K562 (cell line): ENCODE data around the gene DEPDC4. TPM values are rescaled to one million over a fixed set of nuclear protein-coding genes. Genes with fewer than 3 reads are reported as not detected.

Source experiments
- CBFA2T3 ChIP-seq: fragments of 450-650 bp; IDR thresholded peaks from 2 replicates; pipeline ENCODE4 v1.6.1; 2017
- EGR1 ChIP-seq: fragments of 450-650 bp; conservative IDR thresholded peaks from 2 replicates; pipeline ENCODE4 v1.6.1; 2017; ENCODE audit warnings: mild to moderate bottlenecking
- MTA2 ChIP-seq: fragments of 450-650 bp; IDR thresholded peaks from 2 replicates; pipeline ENCODE4 v1.6.1; 2016; ENCODE audit warnings: low read depth
- MYC ChIP-seq, 2 experiments: fragments of 250-450 bp in 1 of 2; sonication (Bioruptor Pico) in 1 of 2; IDR thresholded peaks; 2 replicates each; pipeline versions ENCODE4 v1.5.1 to v1.6.1; 2012 to 2021; ENCODE audit warnings: low read depth in 2 of 2, borderline replicate concordance in 1 of 2, improper control_type of control experiment in 1 of 2, low read length in 1 of 2, mild to moderate bottlenecking in 1 of 2, moderate library complexity in 1 of 2
- PRPF4 ChIP-seq: fragments of 200-400 bp; formaldehyde crosslinking; IDR thresholded peaks from one replicate; pipeline ENCODE4 v1.6.1; 2017; ENCODE audit warnings: low read length, low read depth, mild to moderate bottlenecking; ENCODE audit not compliant: insufficient read depth, poor library complexity, severe bottlenecking
- SAP30 ChIP-seq: fragments of 200-600 bp; sonication (generic); IDR thresholded peaks from 2 replicates; pipeline ENCODE4 v1.6.1; 2012; ENCODE audit warnings: borderline replicate concordance, low read depth, mild to moderate bottlenecking, moderate library complexity, low read length, control low read depth, inconsistent platforms; ENCODE audit not compliant: insufficient read depth, poor library complexity, severe bottlenecking
- TSC22D4 ChIP-seq: fragments of 450-650 bp; IDR thresholded peaks from 2 replicates; pipeline ENCODE4 v1.6.1; 2016; ENCODE audit warnings: missing genetic modification characterization, missing biosample characterization, control low read depth
- ZNF121 ChIP-seq: sonication (generic); formaldehyde crosslinking; conservative IDR thresholded peaks from 2 replicates; pipeline ENCODE4 v1.8.0; 2022; ENCODE audit warnings: missing genetic modification reagents
- polyA plus RNA-seq, 8 experiments: library from polyadenylated mRNA; depleted of rRNA in 4 of 8; stranded (reverse) in 5 of 8; unstranded in 3 of 8; fragments of >200 nt; fragmentation: Nextera tagmentation in 2 of 8; fragmentation: Illumina TruSeq in 1 of 8; extraction: Ambion mirVana in 2 of 8; extraction: Trizol in 1 of 8; gene quantifications; 2 replicates each; pipeline versions ENCODE4 v1.2.1 to v1.2.3, GENCODE V29; 2011 to 2014; ENCODE audit warnings: inconsistent platforms in 1 of 8, missing spikeins in 1 of 8
- total RNA-seq, 7 experiments: library from RNA; depleted of rRNA in 6 of 7; stranded (reverse); fragments of >200 nt in 6 of 7; fragmentation: Illumina TruSeq in 2 of 7; extraction: Trizol in 2 of 7; gene quantifications; 2 replicates each; pipeline versions ENCODE4 v1.2.1 to v1.2.3, GENCODE V29; 2011 to 2021; ENCODE audit warnings: low replicate concordance in 1 of 7
- TF ChIP-seq, protein P1 (sequence below): fragments of 450-650 bp; IDR thresholded peaks from 2 replicates; pipeline ENCODE4 v1.6.1; 2017; ENCODE audit warnings: antibody characterized with exemption
- TF ChIP-seq, protein P2 (sequence below): fragments of 450-650 bp; formaldehyde crosslinking; IDR thresholded peaks from 2 replicates; pipeline ENCODE4 v1.4.0; 2022; ENCODE audit warnings: missing genetic modification characterization
- TF ChIP-seq, protein P3 (sequence below): sonication (generic); formaldehyde crosslinking; IDR thresholded peaks from 2 replicates; pipeline ENCODE4 v1.8.0; 2022; ENCODE audit warnings: mild to moderate bottlenecking, missing genetic modification reagents
- TF ChIP-seq, protein P4 (sequence below): fragments of 200-800 bp; sonication (Bioruptor generic); IDR thresholded peaks from 2 replicates; pipeline ENCODE4 v1.6.1; 2017; ENCODE audit warnings: missing genetic modification characterization, missing compliant biosample characterization

The DEPDC4 gene
- total and polyA plus RNA-seq, 9 of the 15 experiments (the other 6 are each of a cell fraction or from before 2014, with no cell fraction given): 3.6 to 13.2 (median 7.4) TPM

DNA sequence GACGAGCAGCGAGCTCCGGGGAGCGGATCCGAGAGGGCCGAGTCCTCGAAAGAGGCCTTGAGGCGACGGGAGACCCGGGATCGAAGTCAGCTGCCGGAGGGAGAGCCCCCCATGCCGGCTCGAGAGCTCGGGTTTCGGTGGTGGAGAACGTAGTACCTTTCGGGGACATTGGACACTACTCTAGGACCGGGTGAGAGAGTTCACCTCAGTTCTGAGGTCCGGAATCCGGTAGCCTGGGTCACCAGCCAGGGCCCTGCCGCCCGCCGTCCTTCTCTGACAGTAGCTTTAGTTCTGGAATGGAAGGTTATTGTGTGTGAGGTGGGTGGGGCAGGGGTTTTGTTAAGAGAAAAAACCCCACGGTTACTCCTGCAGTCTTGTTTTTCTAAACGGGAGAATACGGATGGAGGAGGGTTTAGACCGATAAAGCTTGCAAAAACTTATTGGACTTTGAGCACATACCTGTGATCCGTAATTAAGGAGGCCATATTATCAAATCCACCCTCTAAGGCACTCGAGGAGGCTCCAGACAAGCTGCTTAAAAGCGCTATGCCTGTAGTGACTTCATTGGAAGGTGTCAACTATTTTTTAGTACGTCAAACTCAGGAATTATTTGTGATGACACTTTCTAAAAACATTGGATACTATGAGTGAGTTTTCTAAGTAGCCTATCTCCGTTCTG lies 863 bp upstream of the DEPDC4 start (continued):
- TF ChIP-seq CBFA2T3 (no peak), TSC22D4 (tag) (no peak), ZNF121 (CRISPR knock-in tag) (no peak), PRPF4 (no peak), SAP30 (peak; percentile 21), MYC (IDR thresholded peaks at IDR 0.05; ENCODE audit: low read depth, low read length) (no peak), MYC (CRISPR knock-in tag; IDR thresholded peaks at IDR 0.05; ENCODE audit: borderline replicate concordance, low read depth) (no peak), EGR1 (no peak), MTA2 (no peak)
- TF ChIP-seq, protein P1, sequence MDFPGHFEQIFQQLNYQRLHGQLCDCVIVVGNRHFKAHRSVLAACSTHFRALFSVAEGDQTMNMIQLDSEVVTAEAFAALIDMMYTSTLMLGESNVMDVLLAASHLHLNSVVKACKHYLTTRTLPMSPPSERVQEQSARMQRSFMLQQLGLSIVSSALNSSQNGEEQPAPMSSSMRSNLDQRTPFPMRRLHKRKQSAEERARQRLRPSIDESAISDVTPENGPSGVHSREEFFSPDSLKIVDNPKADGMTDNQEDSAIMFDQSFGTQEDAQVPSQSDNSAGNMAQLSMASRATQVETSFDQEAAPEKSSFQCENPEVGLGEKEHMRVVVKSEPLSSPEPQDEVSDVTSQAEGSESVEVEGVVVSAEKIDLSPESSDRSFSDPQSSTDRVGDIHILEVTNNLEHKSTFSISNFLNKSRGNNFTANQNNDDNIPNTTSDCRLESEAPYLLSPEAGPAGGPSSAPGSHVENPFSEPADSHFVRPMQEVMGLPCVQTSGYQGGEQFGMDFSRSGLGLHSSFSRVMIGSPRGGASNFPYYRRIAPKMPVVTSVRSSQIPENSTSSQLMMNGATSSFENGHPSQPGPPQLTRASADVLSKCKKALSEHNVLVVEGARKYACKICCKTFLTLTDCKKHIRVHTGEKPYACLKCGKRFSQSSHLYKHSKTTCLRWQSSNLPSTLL: no peak
- TF ChIP-seq, protein P2, sequence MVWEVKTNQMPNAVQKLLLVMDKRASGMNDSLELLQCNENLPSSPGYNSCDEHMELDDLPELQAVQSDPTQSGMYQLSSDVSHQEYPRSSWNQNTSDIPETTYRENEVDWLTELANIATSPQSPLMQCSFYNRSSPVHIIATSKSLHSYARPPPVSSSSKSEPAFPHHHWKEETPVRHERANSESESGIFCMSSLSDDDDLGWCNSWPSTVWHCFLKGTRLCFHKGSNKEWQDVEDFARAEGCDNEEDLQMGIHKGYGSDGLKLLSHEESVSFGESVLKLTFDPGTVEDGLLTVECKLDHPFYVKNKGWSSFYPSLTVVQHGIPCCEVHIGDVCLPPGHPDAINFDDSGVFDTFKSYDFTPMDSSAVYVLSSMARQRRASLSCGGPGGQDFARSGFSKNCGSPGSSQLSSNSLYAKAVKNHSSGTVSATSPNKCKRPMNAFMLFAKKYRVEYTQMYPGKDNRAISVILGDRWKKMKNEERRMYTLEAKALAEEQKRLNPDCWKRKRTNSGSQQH: no peak
- TF ChIP-seq, protein P3, sequence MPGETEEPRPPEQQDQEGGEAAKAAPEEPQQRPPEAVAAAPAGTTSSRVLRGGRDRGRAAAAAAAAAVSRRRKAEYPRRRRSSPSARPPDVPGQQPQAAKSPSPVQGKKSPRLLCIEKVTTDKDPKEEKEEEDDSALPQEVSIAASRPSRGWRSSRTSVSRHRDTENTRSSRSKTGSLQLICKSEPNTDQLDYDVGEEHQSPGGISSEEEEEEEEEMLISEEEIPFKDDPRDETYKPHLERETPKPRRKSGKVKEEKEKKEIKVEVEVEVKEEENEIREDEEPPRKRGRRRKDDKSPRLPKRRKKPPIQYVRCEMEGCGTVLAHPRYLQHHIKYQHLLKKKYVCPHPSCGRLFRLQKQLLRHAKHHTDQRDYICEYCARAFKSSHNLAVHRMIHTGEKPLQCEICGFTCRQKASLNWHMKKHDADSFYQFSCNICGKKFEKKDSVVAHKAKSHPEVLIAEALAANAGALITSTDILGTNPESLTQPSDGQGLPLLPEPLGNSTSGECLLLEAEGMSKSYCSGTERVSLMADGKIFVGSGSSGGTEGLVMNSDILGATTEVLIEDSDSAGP (CRISPR knock-in tag): no peak
- TF ChIP-seq, protein P4, sequence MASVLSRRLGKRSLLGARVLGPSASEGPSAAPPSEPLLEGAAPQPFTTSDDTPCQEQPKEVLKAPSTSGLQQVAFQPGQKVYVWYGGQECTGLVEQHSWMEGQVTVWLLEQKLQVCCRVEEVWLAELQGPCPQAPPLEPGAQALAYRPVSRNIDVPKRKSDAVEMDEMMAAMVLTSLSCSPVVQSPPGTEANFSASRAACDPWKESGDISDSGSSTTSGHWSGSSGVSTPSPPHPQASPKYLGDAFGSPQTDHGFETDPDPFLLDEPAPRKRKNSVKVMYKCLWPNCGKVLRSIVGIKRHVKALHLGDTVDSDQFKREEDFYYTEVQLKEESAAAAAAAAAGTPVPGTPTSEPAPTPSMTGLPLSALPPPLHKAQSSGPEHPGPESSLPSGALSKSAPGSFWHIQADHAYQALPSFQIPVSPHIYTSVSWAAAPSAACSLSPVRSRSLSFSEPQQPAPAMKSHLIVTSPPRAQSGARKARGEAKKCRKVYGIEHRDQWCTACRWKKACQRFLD (CRISPR knock-in tag): no peak
